Spinal cord (tissue), 10 donors: ENCODE measurements around the gene RNU6-8. TPM values are rescaled to one million over a fixed set of nuclear protein-coding genes. Genes with fewer than 3 reads are reported as not detected.
A peak's percentile ranks its signal among the peaks of the same experiment; 100 is the strongest.

Experiments
- DNase-seq, 6 donors: peaks; one replicate each; pipeline versions ENCODE4 v3.0.0 to v3.0.0-alpha.2; 2013 to 2015; ENCODE audit warnings: low spot score in 6 of 6, low read depth in 4 of 6
- H3K27ac ChIP-seq: one replicate; pipeline ENCODE4 v1.5.1; 2013; ENCODE audit warnings: low read depth, low read length, control low read depth
- H3K27me3 ChIP-seq: one replicate; pipeline ENCODE4 v1.6.1; 2013; ENCODE audit warnings: low read length; ENCODE audit not compliant: control insufficient read depth, insufficient read depth
- H3K36me3 ChIP-seq: one replicate; pipeline ENCODE4 v1.6.1; 2013; ENCODE audit warnings: low read length; ENCODE audit not compliant: control insufficient read depth, insufficient read depth
- H3K4me1 ChIP-seq: one replicate; pipeline ENCODE4 v1.6.1; 2013; ENCODE audit warnings: low read length; ENCODE audit not compliant: control insufficient read depth, insufficient read depth
- H3K4me3 ChIP-seq: one replicate; pipeline ENCODE4 v1.5.1; 2013; ENCODE audit warnings: low read depth, low read length, control low read depth
- H3K9me3 ChIP-seq: one replicate; pipeline ENCODE4 v1.6.1; 2013; ENCODE audit warnings: low read length; ENCODE audit not compliant: control insufficient read depth, insufficient read depth
- WGBS: methylation state at CpG from one replicate; pipeline ENCODE4 v1.1.5; 2013; ENCODE audit warnings: missing lambda C conversion rate; ENCODE audit not compliant: insufficient coverage; 5-methylcytosine and 5-hydroxymethylcytosine counted together
- polyA plus RNA-seq, 2 donors: library from polyadenylated mRNA; unstranded; fragments of 120-200 nt; gene quantifications; one replicate each; pipeline ENCODE4 v1.2.1, GENCODE V29; 2013; ENCODE audit not compliant: insufficient read length in 2 of 2
- total RNA-seq, 2 donors: library from RNA; depleted of rRNA in 1 of 2; stranded (reverse); fragments of 120-200 nt in 1 of 2; fragments of >200 nt in 1 of 2; gene quantifications; one replicate each; pipeline versions ENCODE4 v1.2.3 to v1.2.4, GENCODE V29; 2013 to 2014
- donor health status: healthy.

The RNU6-8 gene
- total and polyA plus RNA-seq, 4 donors, result not detected

GRCh38 chr14:32232481-32232880 is 29.4 kb upstream of the RNU6-8 start:
- H3K27me3 ChIP-seq, result no peaks in the 10 kb centered on the region
- no peaks in the 10 kb centered on the region for H3K4me1 ChIP-seq
- WGBS, result 100% methylated on average over 1 of the region's 1 CpG
- no peak for DNase-seq
- H3K36me3 ChIP-seq, result no peaks in the 10 kb centered on the region
- H3K27ac ChIP-seq, result no peak overlapping the region
- no peak overlapping the region for H3K4me3 ChIP-seq
- no peaks in the 10 kb centered on the region for H3K9me3 ChIP-seq

GRCh38 chr14:32230695-32231280 is 27.7 kb upstream of the RNU6-8 start:
- Histone ChIP-seq H3K27me3 (no peaks in the 10 kb centered on the region), H3K4me1 (no peaks in the 10 kb centered on the region), H3K9me3 (no peaks in the 10 kb centered on the region), H3K4me3 (no peak overlapping the region), H3K27ac (no peak overlapping the region), H3K36me3 (no peaks in the 10 kb centered on the region)
- no peak for DNase-seq
- WGBS, result 75% methylated on average over 1 of the region's 2 CpGs

- 75% methylated on average over 2 of the region's 3 CpGs for WGBS
- no peak overlapping the region for H3K4me3 ChIP-seq
- no peaks in the 10 kb centered on the region for H3K27me3 ChIP-seq
- H3K27ac ChIP-seq, result no peak overlapping the region
- H3K9me3 ChIP-seq, result no peaks in the 10 kb centered on the region
- H3K4me1 ChIP-seq, result no peaks in the 10 kb centered on the region
- DNase-seq, result peak in 1 of 6 donors; percentile 14
- no peaks in the 10 kb centered on the region for H3K36me3 ChIP-seq
Observed at GRCh38 chr14:32230181-32230580, 27.1 kb upstream of the RNU6-8 start.

GRCh38 chr14:32226056-32226455 is 23.0 kb upstream of the RNU6-8 start:
- DNase-seq, result no peak
- WGBS, result no CpG with 5 or more reads among the region's 1 CpG
- Histone ChIP-seq H3K27me3 (no peaks in the 10 kb centered on the region), H3K36me3 (no peaks in the 10 kb centered on the region), H3K27ac (no peak overlapping the region), H3K4me1 (no peaks in the 10 kb centered on the region), H3K4me3 (no peak overlapping the region), H3K9me3 (no peaks in the 10 kb centered on the region)

- no peaks in the 10 kb centered on the region for H3K36me3 ChIP-seq
- no peak overlapping the region for H3K27ac ChIP-seq
- H3K4me1 ChIP-seq, result no peaks in the 10 kb centered on the region
- no peak overlapping the region for H3K4me3 ChIP-seq
- WGBS, result no CpG with 5 or more reads among the region's 1 CpG
- no peak for DNase-seq
- H3K27me3 ChIP-seq, result no peaks in the 10 kb centered on the region
- no peaks in the 10 kb centered on the region for H3K9me3 ChIP-seq
Observed at GRCh38 chr14:32225378-32225920, 22.4 kb upstream of the RNU6-8 start.

GRCh38 chr14:32224737-32225377 is 21.8 kb upstream of the RNU6-8 start:
- H3K4me1 ChIP-seq, result no peaks in the 10 kb centered on the region
- peak in 2 of 6 donors; percentile 9 to 32 for DNase-seq
- no peaks in the 10 kb centered on the region for H3K27me3 ChIP-seq
- H3K4me3 ChIP-seq, result no peak overlapping the region
- no peak overlapping the region for H3K27ac ChIP-seq
- no peaks in the 10 kb centered on the region for H3K36me3 ChIP-seq
- no peaks in the 10 kb centered on the region for H3K9me3 ChIP-seq
- WGBS, result 59% methylated on average over 4 of the region's 6 CpGs

- H3K36me3 ChIP-seq, result no peaks in the 10 kb centered on the region
- H3K4me3 ChIP-seq, result no peak overlapping the region
- H3K4me1 ChIP-seq, result no peaks in the 10 kb centered on the region
- DNase-seq, result no peak
- no peaks in the 10 kb centered on the region for H3K27me3 ChIP-seq
- 33% methylated on average over 3 of the region's 5 CpGs for WGBS
- H3K9me3 ChIP-seq, result no peaks in the 10 kb centered on the region
- H3K27ac ChIP-seq, result no peak overlapping the region
Observed at GRCh38 chr14:32217301-32217700, 14.2 kb upstream of the RNU6-8 start.

- H3K9me3 ChIP-seq, result no peaks in the 10 kb centered on the region
- no peak overlapping the region for H3K27ac ChIP-seq
- DNase-seq, result no peak
- no peaks in the 10 kb centered on the region for H3K36me3 ChIP-seq
- H3K4me1 ChIP-seq, result no peaks in the 10 kb centered on the region
- no peaks in the 10 kb centered on the region for H3K27me3 ChIP-seq
- H3K4me3 ChIP-seq, result no peak overlapping the region
Observed at GRCh38 chr14:32212833-32213232, 9.8 kb upstream of the RNU6-8 start.

- Histone ChIP-seq H3K27ac (no peak overlapping the region), H3K9me3 (no peaks in the 10 kb centered on the region), H3K4me3 (no peak overlapping the region), H3K36me3 (no peaks in the 10 kb centered on the region), H3K4me1 (no peaks in the 10 kb centered on the region), H3K27me3 (no peaks in the 10 kb centered on the region)
- 100% methylated on average over 1 of the region's 3 CpGs for WGBS
- no peak for DNase-seq
Observed at GRCh38 chr14:32211068-32211404, 8.0 kb upstream of the RNU6-8 start.

GRCh38 chr14:32209471-32209870 is 6.4 kb upstream of the RNU6-8 start:
- H3K9me3 ChIP-seq, result no peaks in the 10 kb centered on the region
- H3K36me3 ChIP-seq, result no peaks in the 10 kb centered on the region
- no peak for DNase-seq
- no peaks in the 10 kb centered on the region for H3K27me3 ChIP-seq
- H3K4me3 ChIP-seq, result no peak overlapping the region
- H3K4me1 ChIP-seq, result no peaks in the 10 kb centered on the region
- H3K27ac ChIP-seq, result no peak overlapping the region
